Measurements from ENCODE around the gene MYL11. TPM values are rescaled to one million over a fixed set of nuclear protein-coding genes. Genes with fewer than 3 reads are reported as not detected.

MYL11 gene
- total RNA-seq, 1 experiment from 2014 or later = 1.4 TPM

DNA sequence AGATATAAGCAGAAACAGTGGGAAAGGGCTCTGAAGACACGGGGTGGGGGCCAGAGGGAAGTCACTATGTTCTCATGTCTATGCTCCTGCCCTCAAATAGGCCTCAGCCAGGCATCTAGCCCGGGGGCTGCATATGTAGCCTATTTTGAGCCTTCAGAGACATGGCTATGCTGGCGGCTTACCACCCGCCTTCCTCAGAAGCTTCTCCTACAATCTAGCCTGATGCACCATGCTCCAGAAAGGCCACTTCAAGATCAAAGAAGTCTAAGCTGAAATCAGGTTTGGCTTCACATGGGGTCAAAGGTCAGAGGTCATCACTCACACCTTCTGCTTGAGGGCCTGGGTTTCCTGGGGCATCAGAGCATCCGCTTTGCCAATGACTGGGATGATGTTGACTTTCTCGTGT is 6.2 kb downstream of the MYL11 start:
- BruUV-seq (replicated peaks) = no TSS peak
- no peak overlapping the region for H3K4me3 ChIP-seq
- H2AFZ ChIP-seq = no peak overlapping the region
- POLR2A ChIA-PET (ENCODE audit: unreplicated experiment) = interaction anchor here (0.7 kb wide), 1 partner anchor 559 kb away, joined by 4 read pairs; no protein-coding TSS in a partner anchor
- intact Hi-C loops (cut with micrococcal nuclease; ENCODE audit: unreplicated experiment) = no loop called here
- H3F3A ChIP-seq (ENCODE audit: insufficient read depth, low read depth) = peaks cover 31% of the 10 kb centered on the region
- CTCF ChIA-PET = interaction anchor here (0.6 kb wide), 1 partner anchor 10 kb away, joined by 3 read pairs; no protein-coding TSS in a partner anchor
- H3K4me2 ChIP-seq = no peak overlapping the region
- H3K27ac ChIP-seq = no peak overlapping the region
- peaks cover 13% of the 10 kb centered on the region; the same call in 1 of the 2 replicates for H3K79me2 ChIP-seq (ENCODE audit: low read depth)
- TF ChIP-seq EZH2 (IDR thresholded peaks at IDR 0.05; ENCODE audit: low read depth) = no peak
- TF ChIP-seq, protein P1, sequence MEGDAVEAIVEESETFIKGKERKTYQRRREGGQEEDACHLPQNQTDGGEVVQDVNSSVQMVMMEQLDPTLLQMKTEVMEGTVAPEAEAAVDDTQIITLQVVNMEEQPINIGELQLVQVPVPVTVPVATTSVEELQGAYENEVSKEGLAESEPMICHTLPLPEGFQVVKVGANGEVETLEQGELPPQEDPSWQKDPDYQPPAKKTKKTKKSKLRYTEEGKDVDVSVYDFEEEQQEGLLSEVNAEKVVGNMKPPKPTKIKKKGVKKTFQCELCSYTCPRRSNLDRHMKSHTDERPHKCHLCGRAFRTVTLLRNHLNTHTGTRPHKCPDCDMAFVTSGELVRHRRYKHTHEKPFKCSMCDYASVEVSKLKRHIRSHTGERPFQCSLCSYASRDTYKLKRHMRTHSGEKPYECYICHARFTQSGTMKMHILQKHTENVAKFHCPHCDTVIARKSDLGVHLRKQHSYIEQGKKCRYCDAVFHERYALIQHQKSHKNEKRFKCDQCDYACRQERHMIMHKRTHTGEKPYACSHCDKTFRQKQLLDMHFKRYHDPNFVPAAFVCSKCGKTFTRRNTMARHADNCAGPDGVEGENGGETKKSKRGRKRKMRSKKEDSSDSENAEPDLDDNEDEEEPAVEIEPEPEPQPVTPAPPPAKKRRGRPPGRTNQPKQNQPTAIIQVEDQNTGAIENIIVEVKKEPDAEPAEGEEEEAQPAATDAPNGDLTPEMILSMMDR (conservative IDR thresholded peaks at IDR 0.05) = no peak
- H4K20me1 ChIP-seq (ENCODE audit: insufficient read depth) = no peaks in the 10 kb centered on the region
- peaks cover 19% of the 10 kb centered on the region for H3K4me1 ChIP-seq (replicated peaks; ENCODE audit: insufficient read depth)
- DNase-seq = no peak
- no peaks in the 10 kb centered on the region for H3K9me3 ChIP-seq (ENCODE audit: insufficient read depth, low read depth)
- no peaks in the 10 kb centered on the region for H3K9me2 ChIP-seq (ENCODE audit: insufficient read depth)
- no peaks in the 10 kb centered on the region for H3K27me3 ChIP-seq (ENCODE audit: insufficient read depth, low read depth)
- no peaks in the 10 kb centered on the region for H3K36me3 ChIP-seq (ENCODE audit: low read depth)

DNA sequence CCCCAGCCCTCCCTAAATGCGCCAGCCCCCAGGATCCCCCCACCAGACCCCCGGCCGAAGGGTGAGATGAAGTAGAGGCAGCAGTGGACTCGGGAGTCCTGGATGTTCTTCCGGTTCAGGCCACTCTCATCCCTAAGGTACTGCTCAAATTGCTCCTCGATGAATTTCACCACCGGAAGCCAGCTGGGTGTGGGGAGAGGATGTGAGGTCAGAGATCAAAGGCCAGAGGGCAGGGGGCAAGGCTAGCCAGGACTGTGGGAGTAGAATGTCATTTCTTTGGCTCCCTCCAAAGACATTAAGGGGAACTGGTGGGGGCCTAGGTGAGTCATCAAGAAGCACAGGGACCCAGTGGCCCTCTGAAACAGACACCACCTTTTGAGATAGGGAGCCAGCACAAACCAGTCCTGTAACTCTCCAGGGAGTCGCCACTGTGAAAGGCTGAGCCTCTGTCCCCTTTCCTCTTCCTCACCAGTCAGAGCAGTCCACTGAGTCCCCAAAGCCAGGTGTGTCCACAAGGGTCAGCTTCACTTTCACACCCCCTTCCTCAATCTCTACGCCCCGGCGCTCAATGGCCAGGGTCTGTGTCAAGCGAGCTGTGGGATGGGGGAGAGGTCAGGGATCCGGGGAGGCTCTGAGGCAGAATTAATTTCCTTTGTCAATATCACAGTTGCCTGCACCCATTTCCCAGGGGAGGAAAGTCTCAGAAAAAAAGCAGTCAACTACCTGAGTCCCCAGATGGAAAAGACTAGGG is 6.9 kb downstream of the MYL11 start:
- ChIA-PET POLR2A (ENCODE audit: unreplicated experiment) (interaction anchor here (0.6 kb wide), 1 partner anchor 46 kb away, joined by 5 read pairs; no protein-coding TSS in a partner anchor), CTCF (interaction anchor here (0.6 kb wide), 1 partner anchor 10 kb away, joined by 3 read pairs; no protein-coding TSS in a partner anchor)
- no peak overlapping the region for H3K4me3 ChIP-seq
- intact Hi-C loops (cut with micrococcal nuclease; ENCODE audit: unreplicated experiment) = no loop called here
- H3K36me3 ChIP-seq (ENCODE audit: low read depth) = no peaks in the 10 kb centered on the region
- H3K4me2 ChIP-seq = no peak overlapping the region
- H3K9me3 ChIP-seq (ENCODE audit: insufficient read depth, low read depth) = no peaks in the 10 kb centered on the region
- H3K27ac ChIP-seq = no peak overlapping the region
- peaks cover 13% of the 10 kb centered on the region; the same call in 1 of the 2 replicates for H3K79me2 ChIP-seq (ENCODE audit: low read depth)
- H3K27me3 ChIP-seq (ENCODE audit: insufficient read depth, low read depth) = no peaks in the 10 kb centered on the region
- peaks cover 17% of the 10 kb centered on the region for H3K4me1 ChIP-seq (replicated peaks; ENCODE audit: insufficient read depth)
- no peak for TF ChIP-seq EZH2 (IDR thresholded peaks at IDR 0.05; ENCODE audit: low read depth)
- TF ChIP-seq, protein P1 (conservative IDR thresholded peaks at IDR 0.05) = no peak
- no peaks in the 10 kb centered on the region for H4K20me1 ChIP-seq (ENCODE audit: insufficient read depth)
- no peak for DNase-seq
- H3F3A ChIP-seq (ENCODE audit: insufficient read depth, low read depth) = peaks cover 31% of the 10 kb centered on the region
- no peak overlapping the region for H2AFZ ChIP-seq
- H3K9me2 ChIP-seq (ENCODE audit: insufficient read depth) = no peaks in the 10 kb centered on the region
- BruUV-seq (replicated peaks) = no TSS peak

DNA sequence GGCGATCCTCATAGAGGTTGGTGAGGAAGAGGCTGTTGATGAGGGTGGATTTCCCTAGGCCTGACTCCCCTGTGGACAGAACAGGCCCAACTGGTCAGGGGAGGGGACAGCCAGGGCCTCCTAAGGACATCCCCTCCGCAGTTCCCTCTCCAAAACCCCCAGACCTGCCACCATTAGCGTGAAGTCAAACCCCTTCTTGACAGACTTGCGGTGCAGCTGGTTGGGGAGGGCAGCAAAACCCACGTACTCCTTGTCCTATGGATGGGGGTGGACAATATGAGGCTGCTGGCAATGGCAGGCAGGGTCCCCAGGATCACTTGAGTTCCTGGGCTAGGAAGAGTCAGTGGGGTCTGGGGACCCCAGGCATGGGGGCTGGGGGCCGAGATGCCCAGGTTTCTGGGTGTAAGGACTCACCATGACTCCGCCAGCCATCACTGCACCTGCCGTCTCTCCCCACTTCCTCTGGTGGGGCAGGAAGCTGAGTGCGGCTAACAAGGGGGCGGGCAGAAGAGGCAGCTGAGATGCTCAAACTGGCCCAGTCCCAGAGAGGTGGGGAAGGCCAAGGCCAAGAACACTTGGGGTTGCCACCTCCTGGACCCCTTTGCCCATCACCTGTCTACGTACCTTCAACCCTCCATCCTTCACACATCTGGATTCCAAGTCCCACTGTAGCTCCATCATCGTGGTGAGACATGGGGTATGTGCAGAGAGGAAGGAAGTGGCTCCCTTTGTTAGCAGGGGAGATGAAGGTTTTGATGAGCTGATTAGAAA is 7.7 kb downstream of the MYL11 start, which contains the start of gene SEPTIN1:
Gene SEPTIN1 (minus strand): TSS at position 451 of the 771 bp plus-strand sequence. CDS start 19 bp downstream, at position 432.
- H4K20me1 ChIP-seq (ENCODE audit: insufficient read depth) = no peaks in the 10 kb centered on the region
- BruUV-seq (replicated peaks) = no TSS peak
- intact Hi-C loops (cut with micrococcal nuclease; ENCODE audit: unreplicated experiment) = no loop called here
- no peak within 1 kb of the TSS for H3K4me3 ChIP-seq
- CTCF ChIA-PET = no interaction called here
- peaks cover 9% of the 10 kb centered on the region; the same call in 1 of the 2 replicates for H3K4me1 ChIP-seq (replicated peaks; ENCODE audit: insufficient read depth)
- POLR2A ChIA-PET (ENCODE audit: unreplicated experiment) = interaction anchor here (0.6 kb wide), 1 partner anchor 48 kb away, joined by 3 read pairs; no protein-coding TSS in a partner anchor
- H3K36me3 ChIP-seq (ENCODE audit: low read depth) = no peaks in the 10 kb centered on the region
- H3F3A ChIP-seq (ENCODE audit: insufficient read depth, low read depth) = peaks cover 26% of the 10 kb centered on the region
- no peak for DNase-seq
- peaks cover 13% of the 10 kb centered on the region; the same call in 1 of the 2 replicates for H3K79me2 ChIP-seq (ENCODE audit: low read depth)
- H3K27ac ChIP-seq = no peak within 1 kb of the TSS
- H3K4me2 ChIP-seq = no peak within 1 kb of the TSS
- no peaks in the 10 kb centered on the region for H3K9me3 ChIP-seq (ENCODE audit: insufficient read depth, low read depth)
- no peaks in the 10 kb centered on the region for H3K9me2 ChIP-seq (ENCODE audit: insufficient read depth)
- TF ChIP-seq, protein P1 (conservative IDR thresholded peaks at IDR 0.05) = no peak
- TF ChIP-seq EZH2 (IDR thresholded peaks at IDR 0.05; ENCODE audit: low read depth) = no peak
- no peaks in the 10 kb centered on the region for H3K27me3 ChIP-seq (ENCODE audit: insufficient read depth, low read depth)
- no peak within 1 kb of the TSS for H2AFZ ChIP-seq
